HG02981 (cell line): ENCODE measurements around the gene NEK7.
"Not testable (repeated sequence)": the region's sequence is repeated elsewhere in the genome, so short reads cannot be mapped to it uniquely, and the experiment has no call there.

Experiments
- ATAC-seq: cut with Tn5 transposase; IDR thresholded peaks from one replicate; pipeline ENCODE4 v1.9.1; 2021; ENCODE audit warnings: mild to moderate bottlenecking, moderate library complexity; ENCODE audit not compliant: unreplicated experiment

The NEK7 gene

GRCh38 chr1:198156745-198157240 is at the start of gene NEK7:
Gene NEK7, plus strand, starts transcription at chr1:198156998. Its CDS starts 75,583 bp downstream, at chr1:198232581.
- ATAC-seq: peak; percentile 37

- no peak for ATAC-seq
Observed at GRCh38 chr1:198107091-198107501, 49.7 kb upstream of the NEK7 start.

GRCh38 chr1:198108636-198109370 is 48.0 kb upstream of the NEK7 start:
- no peak for ATAC-seq

- no peak for ATAC-seq
Observed at GRCh38 chr1:198109371-198109715, 47.5 kb upstream of the NEK7 start.

- ATAC-seq: no peak
Observed at GRCh38 chr1:198113342-198113750, 43.5 kb upstream of the NEK7 start.

GRCh38 chr1:198116069-198116468 is 40.7 kb upstream of the NEK7 start:
- no peak for ATAC-seq

- no peak for ATAC-seq
Observed at GRCh38 chr1:198116469-198116868, 40.3 kb upstream of the NEK7 start.

- ATAC-seq: no peak
Observed at GRCh38 chr1:198117267-198117666, 39.5 kb upstream of the NEK7 start.

- no peak for ATAC-seq
Observed at GRCh38 chr1:198118134-198118533, 38.7 kb upstream of the NEK7 start.

GRCh38 chr1:198119906-198120305 is 36.9 kb upstream of the NEK7 start:
- no peak for ATAC-seq

- ATAC-seq: no peak
Observed at GRCh38 chr1:198121056-198121826, 35.6 kb upstream of the NEK7 start.

GRCh38 chr1:198122693-198123092 is 34.1 kb upstream of the NEK7 start:
- ATAC-seq: no peak

- no peak for ATAC-seq
Observed at GRCh38 chr1:198123133-198123532, 33.7 kb upstream of the NEK7 start.

- no peak for ATAC-seq
Observed at GRCh38 chr1:198124673-198125072, 32.1 kb upstream of the NEK7 start.

- ATAC-seq: no peak
Observed at GRCh38 chr1:198125995-198126735, 30.6 kb upstream of the NEK7 start.

- ATAC-seq: no peak
Observed at GRCh38 chr1:198128533-198128932, 28.3 kb upstream of the NEK7 start.

GRCh38 chr1:198130053-198130452 is 26.7 kb upstream of the NEK7 start:
- ATAC-seq: not testable (repeated sequence)

- peak; percentile 56 for ATAC-seq
Observed at GRCh38 chr1:198132060-198132781, 24.6 kb upstream of the NEK7 start.

- ATAC-seq: no peak
Observed at GRCh38 chr1:198134252-198134651, 22.5 kb upstream of the NEK7 start.

GRCh38 chr1:198135366-198135765 is 21.4 kb upstream of the NEK7 start:
- no peak for ATAC-seq
